NCI-H1930 (cell line): ENCODE results near the gene PNRC1.
"Not testable (repeated sequence)": the region's sequence is repeated elsewhere in the genome, so short reads cannot be mapped to it uniquely, and the experiment has no call there.

Experiments
- DNase-seq, 2 experiments: peaks; one replicate each; lab custom pipeline; 2025; lab: John Stamatoyannopoulos, UW

The PNRC1 gene

DNA sequence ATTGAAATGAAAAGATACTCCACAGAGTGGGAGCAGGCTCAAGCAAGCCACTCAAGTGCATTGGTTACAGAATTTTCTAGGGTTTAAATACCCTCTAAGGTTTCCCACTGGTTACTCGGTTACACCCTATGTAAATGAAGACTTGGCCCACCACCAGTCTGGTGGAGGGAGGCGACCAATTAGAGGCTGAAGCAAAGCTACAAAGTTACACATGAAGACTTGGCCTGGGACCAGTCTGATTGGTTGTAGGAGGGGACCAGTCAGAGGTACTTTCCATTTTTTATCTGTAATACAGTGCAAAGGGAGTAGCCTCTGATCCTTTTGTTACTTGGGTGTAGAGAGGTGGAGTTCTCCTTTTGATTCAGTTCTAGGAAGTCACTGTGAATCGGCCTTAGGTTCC lies 29.7 kb downstream of the PNRC1 start:
- DNase-seq = no peak

DNA sequence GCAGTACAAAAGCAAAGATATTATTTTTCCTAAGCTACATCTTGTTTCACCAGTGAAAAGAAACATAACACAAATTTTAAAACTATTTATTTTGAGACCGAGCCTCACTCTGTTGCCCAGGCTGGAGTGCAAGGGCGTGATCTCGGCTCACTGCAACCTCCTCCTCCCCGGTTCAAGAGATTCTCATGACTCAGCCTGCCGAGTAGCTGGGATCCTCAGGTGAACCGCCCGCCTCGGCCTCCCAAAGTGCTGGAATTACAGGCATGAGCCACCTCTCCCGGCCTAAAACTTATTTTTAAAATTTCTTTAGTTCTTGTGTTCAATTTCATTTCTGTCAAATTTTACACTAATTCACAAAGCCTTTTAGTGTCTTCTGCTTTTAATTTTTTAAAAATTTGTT lies 31.4 kb downstream of the PNRC1 start:
- DNase-seq = no peak

DNA sequence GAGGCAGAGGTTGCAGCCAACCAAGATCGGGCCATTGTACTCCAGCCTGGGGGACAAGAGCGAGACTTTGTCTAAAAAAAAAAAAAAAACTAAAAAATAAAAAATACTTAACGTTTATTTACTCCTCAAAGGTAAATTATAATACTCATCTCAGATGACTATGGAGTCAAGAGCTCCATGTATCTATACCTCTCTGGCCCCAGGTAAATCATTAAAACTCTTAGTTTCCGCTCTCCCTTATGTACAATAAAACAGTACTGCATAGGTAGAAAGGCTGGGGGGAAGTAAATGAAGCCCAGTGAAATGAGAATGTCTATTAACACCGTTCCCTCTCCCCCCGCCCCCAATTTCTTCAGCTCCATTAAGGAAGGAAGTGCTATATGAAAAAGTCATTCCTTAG lies 36.2 kb downstream of the PNRC1 start:
- DNase-seq = no peak

- peak; percentile 18 to 30 for DNase-seq
Observed at GRCh38 chr6:89117211-89118108, 36.9 kb downstream of the PNRC1 start, which contains the start of gene SRSF12. TSS of gene SRSF12 (minus strand) at chr6:89118071. CDS start at chr6:89117887, 184 bp downstream.

GRCh38 chr6:89118931-89119330 lies 38.4 kb downstream of the PNRC1 start:
- DNase-seq = no peak

GRCh38 chr6:89120371-89120770 lies 39.8 kb downstream of the PNRC1 start:
- no peak for DNase-seq

DNA sequence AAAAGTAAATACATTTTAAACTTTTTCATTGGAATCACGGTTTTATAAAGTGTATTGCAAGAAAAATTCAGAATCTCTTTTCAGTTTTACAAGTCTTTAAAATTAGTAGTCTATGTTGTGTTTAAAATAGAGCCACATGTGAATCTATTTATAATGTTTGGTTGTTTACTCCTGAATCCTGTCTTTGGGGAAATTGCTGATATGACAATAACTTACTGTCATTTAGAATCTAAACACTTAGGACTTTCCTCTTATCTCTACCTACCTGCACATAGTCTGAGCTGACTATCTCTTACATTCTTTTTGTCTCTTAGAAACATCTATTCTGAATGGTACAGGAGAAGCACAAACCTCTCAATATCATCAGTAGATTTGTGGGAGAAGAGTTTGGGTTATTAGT lies 41.4 kb downstream of the PNRC1 start:
- no peak for DNase-seq

DNA sequence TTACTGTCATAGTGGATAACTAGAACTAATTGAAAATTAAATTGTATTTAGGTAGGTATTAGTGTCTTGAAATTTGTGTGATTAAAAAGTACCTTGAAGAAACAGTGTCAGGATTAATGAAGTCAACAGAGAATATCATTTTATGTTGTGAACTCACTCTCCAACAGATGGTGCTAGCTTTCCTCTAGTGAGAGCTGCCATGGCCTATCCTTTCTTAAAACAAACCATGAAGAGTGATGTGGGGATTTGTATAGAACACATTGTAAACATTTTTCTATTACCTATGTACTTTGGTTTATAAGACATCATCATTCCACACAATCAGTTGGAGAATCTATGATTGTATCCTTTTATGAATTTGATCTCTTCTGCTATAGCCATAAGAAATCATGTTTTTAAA lies 42.1 kb downstream of the PNRC1 start:
- no peak for DNase-seq

- DNase-seq = not testable (repeated sequence)
Observed at GRCh38 chr6:89128256-89128671, 47.7 kb downstream of the PNRC1 start.

DNA sequence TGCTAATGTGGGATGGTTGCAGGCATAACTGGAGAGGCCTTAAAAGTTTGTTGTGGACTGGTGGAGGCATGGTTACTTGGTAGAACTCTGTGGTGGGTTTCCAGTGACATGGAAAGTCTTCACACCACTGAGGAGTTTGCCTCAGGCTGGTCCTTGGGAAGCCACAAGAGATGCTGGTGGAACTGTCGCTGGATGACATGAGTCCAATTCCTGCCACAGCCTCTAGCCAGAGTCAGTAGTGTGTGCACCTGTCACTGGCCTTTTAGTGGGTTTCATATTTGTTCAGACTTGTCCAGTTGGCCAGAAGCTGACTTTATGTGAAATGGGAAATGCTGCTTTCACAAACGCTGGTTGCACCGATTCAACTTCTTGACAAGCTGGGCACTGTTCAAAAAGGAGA lies 51.0 kb downstream of the PNRC1 start:
- DNase-seq = no peak

GRCh38 chr6:89132057-89132456 lies 51.5 kb downstream of the PNRC1 start:
- no peak for DNase-seq

GRCh38 chr6:89133981-89134380 lies 53.4 kb downstream of the PNRC1 start:
- no peak for DNase-seq

DNA sequence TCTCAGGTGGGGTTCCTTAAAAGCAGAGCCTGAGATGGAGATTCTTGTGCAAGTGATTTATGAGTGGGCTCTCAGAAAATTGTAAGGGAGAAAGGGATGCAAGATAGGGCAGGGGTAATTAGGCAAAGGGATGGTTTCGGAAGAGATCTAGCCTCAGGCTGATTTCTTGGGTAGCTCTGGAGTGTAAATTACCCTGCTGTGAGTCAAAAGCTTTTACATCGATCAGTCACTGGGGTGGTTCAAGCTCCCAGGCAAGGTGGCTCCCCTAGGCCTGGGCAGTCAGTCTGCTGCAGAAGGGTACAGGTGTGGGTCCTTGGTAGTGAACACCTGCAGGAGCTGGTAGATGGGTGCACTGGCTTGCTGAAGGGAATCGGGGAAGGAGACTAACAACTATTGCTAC lies 54.2 kb downstream of the PNRC1 start:
- no peak for DNase-seq
